Non-pigmented ciliary epithelial cell (primary cell): ENCODE measurements around the gene PRSS21.

Experiments
- DNase-seq: peaks from one replicate; pipeline ENCODE4 v3.0.0-alpha.2; 2010; ENCODE audit warnings: low read depth

PRSS21 gene

GRCh38 chr16:2806286-2806685 is 10.8 kb upstream of the PRSS21 start:
- DNase-seq: no peak

- DNase-seq: no peak
Observed at GRCh38 chr16:2808181-2808580, 8.9 kb upstream of the PRSS21 start.

GRCh38 chr16:2809149-2809760 is 7.8 kb upstream of the PRSS21 start:
- DNase-seq: no peak

DNA sequence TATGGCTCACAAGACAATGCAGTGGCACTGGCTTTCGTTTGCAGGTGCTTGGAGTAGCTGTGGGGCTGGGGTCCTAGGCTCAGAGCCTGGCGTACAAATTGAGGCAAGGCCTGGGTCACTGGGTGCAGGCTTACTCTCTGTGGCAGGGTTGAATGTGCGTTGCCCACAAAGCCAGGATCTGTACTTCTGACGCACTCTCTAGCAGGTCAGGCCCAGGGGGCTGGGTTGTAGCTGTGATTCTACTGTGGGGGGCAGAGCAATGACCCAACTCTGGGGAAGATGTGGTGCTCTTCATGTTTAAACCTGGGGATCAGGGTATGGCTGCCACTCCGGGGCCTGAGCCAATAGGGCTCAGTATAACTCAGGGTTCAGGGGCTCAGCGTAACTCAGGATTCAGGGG is 6.4 kb upstream of the PRSS21 start:
- DNase-seq: no peak

GRCh38 chr16:2811703-2812471 is 5.2 kb upstream of the PRSS21 start:
- DNase-seq: no peak

GRCh38 chr16:2813771-2814221 is 3.2 kb upstream of the PRSS21 start:
- no peak for DNase-seq

DNA sequence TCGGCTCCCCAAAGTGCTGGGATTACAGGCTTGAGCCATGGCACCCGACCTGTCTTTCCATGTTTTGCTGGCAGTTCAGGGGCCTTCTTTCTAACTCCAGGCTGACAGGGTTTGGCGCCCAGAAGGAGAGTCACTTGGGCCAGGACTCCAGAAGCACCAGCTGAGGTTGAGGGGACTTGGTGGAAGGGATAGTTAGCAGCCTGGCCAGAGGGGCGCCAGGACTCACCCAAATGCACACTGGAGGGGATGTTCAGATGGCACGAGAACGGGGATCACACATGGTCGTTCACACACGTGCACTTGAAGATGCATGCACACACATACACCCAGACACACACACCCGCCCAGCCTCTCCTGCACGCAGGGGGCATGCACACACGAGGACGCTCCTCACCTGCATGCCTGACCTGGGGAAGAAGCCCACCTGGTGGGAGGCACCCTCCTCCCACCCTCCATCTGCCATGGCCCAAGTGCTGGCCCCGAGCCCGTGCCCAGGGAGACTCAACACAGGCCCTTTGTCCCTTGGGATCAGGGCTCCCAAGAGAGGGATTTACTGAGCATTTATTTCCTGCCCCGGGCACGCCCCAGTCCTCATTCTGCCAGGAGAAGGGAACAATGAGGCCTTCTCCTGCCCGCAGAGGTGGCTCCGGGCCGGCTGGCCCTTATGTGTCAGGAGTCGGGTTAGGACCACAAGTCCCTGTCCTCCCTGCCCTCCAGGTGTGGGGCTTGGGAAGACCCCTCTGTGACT is 2.3 kb upstream of the PRSS21 start:
- DNase-seq: no peak

DNA sequence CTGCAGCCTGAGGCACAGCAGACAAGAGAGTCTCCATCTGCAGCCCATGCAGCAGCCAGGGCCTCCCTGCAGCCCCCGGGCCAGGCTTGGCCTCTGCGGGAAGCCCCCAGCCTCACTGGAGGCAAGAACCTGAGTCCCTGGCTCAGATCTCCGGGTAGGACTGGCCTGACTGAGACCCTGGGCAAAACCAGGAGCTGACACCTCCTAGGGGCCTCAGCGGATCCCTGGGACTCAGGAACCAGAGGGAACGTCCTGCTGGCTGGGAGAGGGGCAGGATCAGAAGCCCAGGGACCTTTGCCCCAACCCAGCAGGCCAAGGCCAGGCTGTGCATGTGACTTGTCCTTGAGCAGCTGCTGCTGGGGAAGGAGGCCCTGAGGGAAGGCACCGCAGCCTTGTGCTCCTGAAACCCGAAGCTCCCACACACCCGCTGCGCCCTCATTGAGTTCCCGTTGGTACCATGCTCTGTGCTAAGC is 1.7 kb upstream of the PRSS21 start:
- no peak for DNase-seq

DNA sequence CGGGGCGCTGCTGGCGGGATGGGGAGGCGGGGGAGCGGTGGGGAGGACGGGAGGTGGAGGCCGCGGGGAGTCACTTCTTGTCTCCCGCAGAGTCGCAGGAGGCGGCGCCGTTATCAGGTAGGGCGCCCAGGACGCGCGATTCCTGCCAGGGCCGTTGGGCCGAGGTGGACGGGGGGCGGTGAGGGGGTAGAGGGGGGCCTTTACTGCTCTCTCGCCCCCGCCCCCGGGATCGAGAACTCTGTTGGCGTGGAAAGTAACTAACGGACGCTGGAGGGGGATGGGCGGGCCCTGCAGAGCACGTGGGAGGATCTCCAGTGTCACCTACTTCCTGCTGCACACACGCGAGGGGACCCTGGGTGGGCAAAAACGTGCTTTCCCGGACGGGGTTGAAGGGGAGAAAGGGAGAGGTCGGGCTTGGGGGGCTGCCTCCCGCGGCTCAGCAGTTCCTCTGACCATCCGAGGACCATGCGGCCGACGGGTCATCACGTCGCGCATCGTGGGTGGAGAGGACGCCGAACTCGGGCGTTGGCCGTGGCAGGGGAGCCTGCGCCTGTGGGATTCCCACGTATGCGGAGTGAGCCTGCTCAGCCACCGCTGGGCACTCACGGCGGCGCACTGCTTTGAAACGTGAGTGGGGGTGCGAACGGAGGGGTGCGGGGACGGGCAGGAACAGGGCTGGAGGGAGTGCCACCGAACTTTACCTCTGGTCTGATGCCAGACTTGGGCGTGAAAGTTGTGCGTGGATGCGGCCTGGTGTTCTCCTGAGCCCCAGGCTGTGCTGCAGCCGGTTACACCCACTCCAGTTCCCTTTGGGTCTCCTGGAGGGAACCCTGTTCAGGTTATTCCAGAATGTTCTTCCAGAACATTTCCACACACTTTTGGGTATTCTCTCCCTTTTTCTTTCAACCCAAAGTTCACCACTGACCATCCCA is 569 bp downstream of the PRSS21 start:
- no peak for DNase-seq

DNA sequence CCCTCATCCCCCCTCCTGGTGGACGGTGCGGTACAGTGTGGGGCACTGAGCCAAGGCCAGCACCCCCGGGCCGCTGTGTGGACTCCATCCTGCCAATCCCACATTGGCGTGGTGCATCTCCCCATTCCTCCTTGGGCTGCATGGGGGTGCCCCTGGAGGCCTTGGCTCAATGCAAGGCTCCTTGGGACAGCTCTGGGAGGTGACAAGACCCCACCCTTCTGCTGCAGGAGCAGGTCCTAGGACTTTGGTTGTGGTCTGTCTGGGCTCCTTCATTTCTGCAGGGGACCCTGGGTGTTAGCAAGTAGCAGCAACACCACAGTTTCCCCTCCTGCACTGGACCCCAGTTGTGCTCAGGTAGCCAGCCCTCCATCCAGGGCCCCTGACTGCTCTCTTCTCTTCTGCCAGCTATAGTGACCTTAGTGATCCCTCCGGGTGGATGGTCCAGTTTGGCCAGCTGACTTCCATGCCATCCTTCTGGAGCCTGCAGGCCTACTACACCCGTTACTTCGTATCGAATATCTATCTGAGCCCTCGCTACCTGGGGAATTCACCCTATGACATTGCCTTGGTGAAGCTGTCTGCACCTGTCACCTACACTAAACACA is 1.3 kb downstream of the PRSS21 start:
- DNase-seq: no peak

DNA sequence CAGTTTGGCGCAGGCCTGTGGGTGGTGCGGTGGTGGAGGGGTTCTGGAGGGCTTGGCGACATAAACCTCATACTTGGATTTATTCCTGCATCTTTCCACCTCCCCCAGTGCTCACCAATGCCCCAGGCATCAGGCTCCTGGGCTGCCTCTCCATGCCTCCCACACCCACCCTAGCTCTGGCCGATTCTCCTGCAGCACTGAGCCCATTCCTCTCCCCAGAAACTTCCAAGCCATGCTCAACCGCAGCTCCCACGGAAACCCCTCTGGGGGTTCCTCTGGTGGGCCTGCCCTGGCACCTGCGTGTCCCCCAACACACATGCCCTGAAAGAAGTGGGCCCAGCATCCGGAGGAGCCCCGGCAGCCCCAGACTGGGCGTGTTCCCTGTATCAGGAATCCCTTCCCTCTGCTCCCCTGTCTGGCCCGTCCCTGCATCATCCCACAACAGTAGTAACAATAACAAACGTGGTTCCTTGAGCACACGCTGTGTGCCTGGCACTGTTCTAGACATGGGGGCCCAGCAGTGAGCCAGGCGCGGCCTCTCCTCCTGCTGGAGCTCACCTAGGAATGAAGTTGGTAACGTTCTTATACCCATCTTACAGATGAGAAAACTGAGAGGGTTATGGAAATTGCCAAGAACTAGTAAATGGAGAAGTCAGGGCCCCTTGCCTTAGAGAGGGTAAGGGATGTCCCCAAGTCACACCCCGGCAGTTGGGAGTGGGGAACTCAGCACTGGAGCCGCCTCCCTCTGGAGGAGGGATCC is 2.3 kb downstream of the PRSS21 start:
- no peak for DNase-seq

DNA sequence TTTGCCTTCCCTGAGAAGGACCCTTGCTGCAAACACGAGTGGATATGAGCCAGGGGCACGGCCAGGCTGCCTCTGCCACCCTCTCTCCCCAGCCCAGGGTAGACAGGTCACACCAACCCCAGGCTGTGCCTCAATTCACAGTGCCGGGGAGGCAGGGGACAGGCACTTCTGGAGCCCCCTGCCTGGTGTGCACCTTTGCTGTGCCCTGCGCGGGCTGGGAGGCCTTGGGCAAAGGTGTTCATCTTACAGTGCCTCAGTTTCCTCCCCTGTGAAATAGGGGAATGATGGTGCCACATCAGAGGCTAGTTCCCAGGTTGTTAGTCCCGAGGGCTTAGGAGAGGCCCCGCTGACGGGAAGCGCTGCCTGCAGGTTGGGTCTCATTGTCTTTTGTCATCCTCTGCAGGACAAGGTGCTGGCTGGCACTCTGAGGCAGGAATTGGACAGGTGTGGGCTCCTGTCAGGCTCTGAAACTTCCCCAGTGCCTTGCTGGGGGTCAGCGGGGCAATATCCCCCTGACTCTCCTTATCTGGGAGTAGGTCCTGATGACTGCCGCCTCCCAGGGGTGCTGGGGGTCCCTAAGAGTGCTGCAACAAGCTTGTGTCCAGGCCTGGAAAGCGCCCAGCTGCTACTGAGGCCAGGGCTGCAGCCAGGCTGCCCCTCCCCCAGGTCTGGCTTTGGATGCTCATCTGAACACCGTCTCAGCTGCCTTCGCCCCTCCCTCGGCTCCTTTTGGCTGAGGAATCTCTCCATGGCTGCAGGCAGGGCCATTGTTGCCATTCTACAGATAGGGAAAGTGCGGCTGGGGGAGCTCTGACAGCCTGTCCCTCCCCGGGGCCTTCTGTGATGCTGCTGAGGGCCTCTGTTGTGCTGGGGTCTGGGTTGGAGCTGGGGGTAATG is 3.1 kb downstream of the PRSS21 start:
- DNase-seq: no peak

DNA sequence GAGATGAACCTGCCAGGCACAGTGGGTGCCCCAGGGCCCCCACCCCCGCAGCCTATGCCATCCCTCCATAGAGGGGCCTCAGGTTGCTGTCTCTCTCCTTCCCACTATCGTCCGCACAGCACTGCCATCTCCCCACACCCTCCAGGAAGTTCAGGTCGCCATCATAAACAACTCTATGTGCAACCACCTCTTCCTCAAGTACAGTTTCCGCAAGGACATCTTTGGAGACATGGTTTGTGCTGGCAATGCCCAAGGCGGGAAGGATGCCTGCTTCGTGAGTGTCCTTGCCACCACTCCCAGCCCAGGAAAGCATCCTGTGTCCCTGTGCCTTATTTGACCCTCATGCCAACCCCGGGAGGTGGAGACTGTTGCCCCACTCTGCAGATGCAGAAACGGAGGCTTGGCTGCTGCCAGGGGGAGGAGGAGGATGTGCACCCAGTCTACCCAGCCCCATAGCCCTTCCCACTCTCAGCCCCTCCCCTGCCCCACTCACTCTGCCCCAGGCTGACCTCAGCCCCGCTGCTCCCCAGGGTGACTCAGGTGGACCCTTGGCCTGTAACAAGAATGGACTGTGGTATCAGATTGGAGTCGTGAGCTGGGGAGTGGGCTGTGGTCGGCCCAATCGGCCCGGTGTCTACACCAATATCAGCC is 3.9 kb downstream of the PRSS21 start:
- DNase-seq: no peak

- DNase-seq: no peak
Observed at GRCh38 chr16:2821487-2822157, 4.6 kb downstream of the PRSS21 start.

GRCh38 chr16:2822158-2822495 is 5.1 kb downstream of the PRSS21 start:
- DNase-seq: no peak

DNA sequence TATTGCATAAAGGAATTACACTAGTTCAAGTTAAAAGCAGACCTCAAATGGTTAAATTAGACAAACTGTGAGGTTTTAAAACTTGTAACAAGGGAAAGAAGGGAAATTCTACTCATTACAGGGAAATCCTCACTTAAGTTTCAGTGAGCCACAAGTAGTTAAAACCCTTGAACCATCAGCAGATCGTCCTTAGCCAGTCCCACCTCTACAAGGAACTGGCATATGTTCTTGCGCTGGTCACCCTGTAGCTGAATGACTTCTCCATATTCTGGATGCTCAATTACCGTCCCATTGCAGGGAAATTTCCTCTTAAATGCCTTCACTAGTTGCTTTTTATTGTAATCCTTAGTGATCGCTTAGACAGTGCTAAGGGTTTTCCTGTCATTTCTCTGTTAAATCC is 5.5 kb downstream of the PRSS21 start:
- no peak for DNase-seq

GRCh38 chr16:2824626-2825025 is 7.6 kb downstream of the PRSS21 start:
- no peak for DNase-seq

DNA sequence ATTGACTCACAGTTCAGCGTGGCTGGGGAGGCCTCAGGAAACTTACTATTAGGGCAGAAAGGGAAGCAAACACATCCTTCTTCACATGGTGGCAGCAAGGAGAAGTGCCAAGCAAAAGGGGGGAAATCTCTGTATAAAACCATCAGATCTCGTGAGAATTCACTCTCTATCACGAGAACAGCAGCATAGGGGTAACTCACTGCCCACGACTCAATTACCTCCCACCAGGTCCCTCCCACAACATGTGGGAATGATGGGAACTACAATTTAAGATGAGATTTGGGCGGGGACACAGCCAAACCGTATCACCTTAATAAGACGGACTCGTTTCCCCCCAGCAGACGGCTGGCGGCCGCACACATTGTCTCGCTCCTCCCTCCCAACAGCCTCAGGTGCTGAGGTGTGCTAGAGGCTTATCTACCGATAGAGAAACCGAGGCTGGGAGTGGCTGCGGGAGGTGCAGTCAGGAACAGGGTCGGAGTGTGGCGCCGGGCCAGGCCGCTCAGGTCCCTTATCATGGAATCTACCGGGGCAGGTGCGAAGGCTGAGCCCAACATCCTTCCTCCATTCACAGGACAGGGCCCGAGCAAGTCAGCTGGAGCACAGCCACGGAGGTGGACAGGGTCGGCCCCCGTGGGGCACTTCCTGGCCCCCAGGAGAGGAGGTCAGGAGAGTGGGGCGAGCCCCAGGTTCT is 8.2 kb downstream of the PRSS21 start:
- no peak for DNase-seq
